ENCODE data around the gene ALKAL2.

Gene ALKAL2

DNA sequence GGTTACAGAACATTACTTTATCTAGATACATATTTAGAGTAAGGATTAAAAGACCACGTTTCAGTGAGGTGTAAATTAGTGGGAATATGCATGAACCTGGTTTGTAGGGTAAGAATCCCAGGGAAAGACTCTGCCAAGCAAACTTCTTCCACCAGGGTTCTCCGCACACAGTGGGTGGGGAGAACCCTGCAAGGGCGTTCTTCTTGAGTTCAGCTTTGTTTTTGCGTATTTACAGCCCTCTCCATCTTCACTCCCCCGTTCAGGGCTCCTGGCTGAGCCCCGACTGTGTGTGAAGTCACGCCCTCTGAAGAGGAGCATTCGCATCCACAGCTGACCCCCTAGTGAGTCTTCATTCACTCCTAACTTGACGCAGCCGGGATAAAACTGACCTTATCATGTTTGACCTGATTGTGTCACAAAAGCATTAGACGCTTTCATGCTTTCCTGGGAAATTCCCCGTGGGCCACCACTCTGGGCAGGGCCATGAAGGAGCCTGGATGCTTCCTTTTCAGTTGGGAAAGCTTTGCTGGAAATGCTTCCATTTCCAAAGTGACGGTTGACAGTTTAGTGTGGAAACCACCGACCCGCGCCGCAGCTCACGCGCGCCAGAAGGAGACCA is 1.0 kb downstream of the ALKAL2 start:
- no peak overlapping the region for H3K4me3 ChIP-seq (ENCODE audit: low read depth, low read length)
- TF ChIP-seq, protein P1, sequence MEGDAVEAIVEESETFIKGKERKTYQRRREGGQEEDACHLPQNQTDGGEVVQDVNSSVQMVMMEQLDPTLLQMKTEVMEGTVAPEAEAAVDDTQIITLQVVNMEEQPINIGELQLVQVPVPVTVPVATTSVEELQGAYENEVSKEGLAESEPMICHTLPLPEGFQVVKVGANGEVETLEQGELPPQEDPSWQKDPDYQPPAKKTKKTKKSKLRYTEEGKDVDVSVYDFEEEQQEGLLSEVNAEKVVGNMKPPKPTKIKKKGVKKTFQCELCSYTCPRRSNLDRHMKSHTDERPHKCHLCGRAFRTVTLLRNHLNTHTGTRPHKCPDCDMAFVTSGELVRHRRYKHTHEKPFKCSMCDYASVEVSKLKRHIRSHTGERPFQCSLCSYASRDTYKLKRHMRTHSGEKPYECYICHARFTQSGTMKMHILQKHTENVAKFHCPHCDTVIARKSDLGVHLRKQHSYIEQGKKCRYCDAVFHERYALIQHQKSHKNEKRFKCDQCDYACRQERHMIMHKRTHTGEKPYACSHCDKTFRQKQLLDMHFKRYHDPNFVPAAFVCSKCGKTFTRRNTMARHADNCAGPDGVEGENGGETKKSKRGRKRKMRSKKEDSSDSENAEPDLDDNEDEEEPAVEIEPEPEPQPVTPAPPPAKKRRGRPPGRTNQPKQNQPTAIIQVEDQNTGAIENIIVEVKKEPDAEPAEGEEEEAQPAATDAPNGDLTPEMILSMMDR (IDR thresholded peaks at IDR 0.05; ENCODE audit: insufficient read depth, low read length, missing control alignments): no peak
- ChIA-PET POLR2A (no interaction called here), CTCF (interaction anchor here (1.2 to 9.3 kb wide), 3 partner anchors 18 to 1258 kb away, joined by 3 to 99 read pairs (median 3); no protein-coding TSS in a partner anchor)
- no peak for DNase-seq (ENCODE audit: low read depth, low spot score)

DNA sequence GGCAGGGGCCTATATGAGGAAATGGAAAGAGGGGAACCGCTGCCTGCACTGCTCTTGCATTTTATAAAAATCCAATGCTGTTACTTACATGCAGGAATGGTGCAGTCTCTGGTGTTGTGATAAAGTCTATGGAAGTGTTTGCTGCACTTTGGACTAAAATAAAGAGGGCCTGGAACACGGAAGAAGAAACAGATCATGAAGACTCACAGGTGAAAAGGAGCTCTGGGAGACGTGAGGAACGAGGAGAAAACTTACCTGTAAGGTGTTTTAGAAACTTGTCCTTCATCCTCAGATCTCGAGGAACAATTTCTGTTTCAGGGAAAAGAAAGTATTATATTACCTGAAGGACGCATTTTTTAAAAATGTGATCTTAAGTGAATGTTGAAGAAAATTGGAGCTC is 1.9 kb downstream of the ALKAL2 start:
- TF ChIP-seq, protein P1 (IDR thresholded peaks at IDR 0.05; ENCODE audit: insufficient read depth, low read length, missing control alignments): no peak
- no peak overlapping the region for H3K4me3 ChIP-seq (ENCODE audit: low read depth, low read length)
- CTCF ChIA-PET: interaction anchor here (1.2 to 9.3 kb wide), 3 partner anchors 17 to 1258 kb away, joined by 3 to 99 read pairs (median 3); no protein-coding TSS in a partner anchor
- DNase-seq (ENCODE audit: low read depth, low spot score): no peak
- POLR2A ChIA-PET: no interaction called here

DNA sequence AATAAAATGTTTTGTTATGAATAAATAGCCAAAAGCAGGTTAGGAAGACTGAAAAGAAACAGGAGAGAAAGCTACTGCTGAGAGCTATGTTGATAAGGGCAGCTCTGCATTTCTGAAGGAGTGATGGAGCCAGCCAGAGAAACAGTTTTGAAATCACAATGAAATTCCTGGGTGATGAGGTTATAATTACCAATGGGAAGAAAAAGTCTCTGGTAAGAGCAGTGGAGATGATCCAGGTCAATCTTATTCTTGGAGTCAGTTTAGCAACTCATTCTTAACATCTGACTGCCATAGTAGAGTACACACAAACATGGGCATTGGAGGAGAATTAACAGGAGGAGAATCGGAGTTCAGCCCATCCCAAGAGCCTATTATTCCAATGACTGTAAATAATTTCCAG is 2.4 kb downstream of the ALKAL2 start:
- peak; percentile 47 for DNase-seq (ENCODE audit: low read depth, low spot score)
- ChIA-PET CTCF (interaction anchor here (0.8 to 9.3 kb wide), 4 partner anchors 11 to 1259 kb away, joined by 3 to 99 read pairs (median 3); no protein-coding TSS in a partner anchor), POLR2A (no interaction called here)
- TF ChIP-seq, protein P1 (IDR thresholded peaks at IDR 0.05; ENCODE audit: insufficient read depth, low read length, missing control alignments): no peak
- H3K4me3 ChIP-seq (ENCODE audit: low read depth, low read length): no peak overlapping the region

DNA sequence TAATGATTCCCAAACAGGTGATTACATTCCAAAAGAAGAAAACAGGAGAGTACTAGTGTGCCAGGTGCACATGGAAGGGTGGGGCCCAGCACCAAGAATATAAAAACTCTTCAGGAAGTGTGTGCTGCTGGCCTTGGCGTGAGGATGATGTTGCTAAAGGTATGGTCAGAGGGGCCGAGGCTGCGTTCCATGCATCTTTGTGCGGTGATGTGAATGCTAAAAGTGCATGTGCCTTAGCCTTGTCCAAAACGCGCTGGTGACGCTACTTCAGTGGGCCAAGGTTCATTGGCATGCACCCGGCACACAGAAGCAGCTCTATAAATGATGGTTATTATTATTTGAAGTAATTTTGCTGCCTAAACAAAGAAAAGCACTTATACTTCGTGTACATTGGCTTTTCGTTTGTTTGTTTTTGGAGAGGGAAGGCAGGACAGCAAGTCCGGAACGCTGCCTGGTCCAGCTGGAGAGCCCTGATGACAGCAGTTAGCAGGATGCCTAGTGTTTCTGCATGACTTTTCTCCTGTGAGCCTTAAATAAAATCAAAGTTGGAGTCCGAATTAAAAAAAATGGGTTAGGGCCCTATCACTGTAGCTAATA is 2.9 kb downstream of the ALKAL2 start:
- ChIA-PET CTCF (interaction anchor here (0.8 to 9.3 kb wide), 3 partner anchors 10 to 37 kb away, joined by 3 to 99 read pairs (median 3); no protein-coding TSS in a partner anchor), POLR2A (no interaction called here)

DNA sequence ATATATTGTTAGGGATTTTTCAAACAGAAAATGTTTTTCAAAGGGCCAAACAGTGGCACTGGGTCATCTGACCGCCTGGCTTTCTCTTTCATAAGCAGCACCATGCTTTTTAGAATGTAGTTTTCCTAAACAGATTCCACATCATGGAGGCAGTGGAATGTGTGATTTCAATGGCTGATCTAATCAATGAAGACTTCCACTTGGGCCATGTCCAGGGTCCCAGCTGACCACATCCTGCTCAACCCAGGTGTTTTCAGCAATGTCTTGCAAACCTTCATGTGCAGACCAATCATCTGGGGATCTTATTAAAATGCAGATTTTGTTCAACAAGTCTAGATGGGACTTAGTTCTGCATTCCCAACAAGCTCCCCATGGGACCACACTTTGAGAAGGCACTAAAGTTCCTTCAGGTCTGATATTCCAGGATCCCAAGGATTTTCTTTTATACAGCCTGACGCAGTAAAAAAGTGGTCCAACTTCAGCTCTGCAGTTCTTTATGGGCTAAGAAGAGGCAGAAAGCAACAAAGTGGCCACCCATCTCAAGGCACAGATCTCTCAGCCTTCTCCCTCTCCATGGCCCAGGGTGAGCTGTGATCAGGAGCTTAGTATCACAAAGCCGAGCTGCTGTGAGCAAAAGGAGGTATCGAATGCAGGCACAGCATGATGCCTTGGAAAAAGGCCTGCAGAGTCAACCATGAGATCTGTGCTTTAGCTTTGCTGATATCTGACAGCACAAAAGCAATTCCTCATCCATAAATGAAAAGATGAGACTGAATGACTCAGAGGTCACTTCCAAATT is 3.7 kb downstream of the ALKAL2 start:
- no peak for DNase-seq (ENCODE audit: low read depth, low spot score)
- TF ChIP-seq, protein P1 (IDR thresholded peaks at IDR 0.05; ENCODE audit: insufficient read depth, low read length, missing control alignments): no peak
- CTCF ChIA-PET: interaction anchor here (0.9 to 9.3 kb wide), 2 partner anchors 13 to 36 kb away, joined by 3 to 99 read pairs; no protein-coding TSS in a partner anchor
- POLR2A ChIA-PET: no interaction called here
- no peak overlapping the region for H3K4me3 ChIP-seq (ENCODE audit: low read depth, low read length)

More for the DNA sequence above, 2.9 kb downstream of the ALKAL2 start:
- DNase-seq (ENCODE audit: low read depth, low spot score): no peak
- TF ChIP-seq, protein P1 (IDR thresholded peaks at IDR 0.05; ENCODE audit: insufficient read depth, low read length, missing control alignments): no peak
- H3K4me3 ChIP-seq (ENCODE audit: low read depth, low read length): no peak overlapping the region
